ENCODE data around the gene IMMP2L.

- TF ChIP-seq POLR2A (IDR thresholded peaks at IDR 0.05) (no peak), CTCF (IDR thresholded peaks at IDR 0.05) (no peak)
Measured at GRCh38 chr7:111459065-111459756, 103.1 kb downstream of the IMMP2L start.

Measured in body of pancreas (tissue), 4 donors.